ENCODE results near the gene DDAH1.
A peak's percentile ranks its signal among the peaks of the same experiment; 100 is the strongest.

Gene DDAH1

GRCh38 chr1:85463731-85464496, 1.0 kb downstream of the DDAH1 start:
- peak overlapping the region; percentile 24 for H3K4me3 ChIP-seq (ENCODE audit: low read length)
- H3K27ac ChIP-seq (ENCODE audit: low read depth, low read length): no peak overlapping the region
- peaks cover 2% of the 10 kb centered on the region for H3K4me1 ChIP-seq (ENCODE audit: control insufficient read depth, low read depth, low read length)
- no peaks in the 10 kb centered on the region for H3K79me1 ChIP-seq (ENCODE audit: low read length)
- H3K4ac ChIP-seq (ENCODE audit: low read depth, low read length): no peak overlapping the region
- H4K8ac ChIP-seq (ENCODE audit: low read depth, low read length): no peak overlapping the region
- no peak overlapping the region for H4K5ac ChIP-seq (ENCODE audit: low read length)
- H3K18ac ChIP-seq (ENCODE audit: low read length): no peak overlapping the region
- H3K36me3 ChIP-seq (ENCODE audit: control insufficient read depth, insufficient read depth, low read length): no peaks in the 10 kb centered on the region
- no peak overlapping the region for H2BK15ac ChIP-seq (replicated peaks; ENCODE audit: low read depth)
- H2AK5ac ChIP-seq (ENCODE audit: low read length): no peak overlapping the region
- H2BK120ac ChIP-seq (ENCODE audit: low read depth, low read length): no peak overlapping the region
- H3K9ac ChIP-seq (ENCODE audit: low read length): peak overlapping the region; percentile 77
- peak overlapping the region; percentile 98 for H3K56ac ChIP-seq (ENCODE audit: low read length)
- no CpG with 5 or more reads among the region's 26 CpGs for WGBS (ENCODE audit: extremely low coverage, insufficient coverage, low lambda C conversion rate)
- no peak overlapping the region for H2BK5ac ChIP-seq (ENCODE audit: low read length)
- no peak overlapping the region for H3K23ac ChIP-seq (ENCODE audit: low read length)
- no peaks in the 10 kb centered on the region for H3K27me3 ChIP-seq (ENCODE audit: insufficient read depth, low read length, poor library complexity)
- peak overlapping the region; percentile 88 for H3K4me2 ChIP-seq (ENCODE audit: low read length)
- no peaks in the 10 kb centered on the region for H3K79me2 ChIP-seq (ENCODE audit: control insufficient read depth, insufficient read depth, low read length)
- peak; percentile 11 for DNase-seq

GRCh38 chr1:85462931-85463649, 1.9 kb downstream of the DDAH1 start:
- Histone ChIP-seq H3K36me3 (ENCODE audit: control insufficient read depth, insufficient read depth, low read length) (no peaks in the 10 kb centered on the region), H3K27ac (ENCODE audit: low read depth, low read length) (no peak overlapping the region), H3K9ac (ENCODE audit: low read length) (no peak overlapping the region), H3K56ac (ENCODE audit: low read length) (no peak overlapping the region), H3K4ac (ENCODE audit: low read depth, low read length) (no peak overlapping the region), H3K4me2 (ENCODE audit: low read length) (no peak overlapping the region), H2BK5ac (ENCODE audit: low read length) (no peak overlapping the region), H3K4me1 (ENCODE audit: control insufficient read depth, low read depth, low read length) (peaks cover 2% of the 10 kb centered on the region), H3K79me1 (ENCODE audit: low read length) (no peaks in the 10 kb centered on the region), H3K18ac (ENCODE audit: low read length) (no peak overlapping the region), H4K8ac (ENCODE audit: low read depth, low read length) (no peak overlapping the region), H2BK15ac (replicated peaks; ENCODE audit: low read depth) (no peak overlapping the region), H2AK5ac (ENCODE audit: low read length) (no peak overlapping the region), H3K79me2 (ENCODE audit: control insufficient read depth, insufficient read depth, low read length) (no peaks in the 10 kb centered on the region), H3K23ac (ENCODE audit: low read length) (no peak overlapping the region), H2BK120ac (ENCODE audit: low read depth, low read length) (no peak overlapping the region), H4K5ac (ENCODE audit: low read length) (no peak overlapping the region), H3K4me3 (ENCODE audit: low read length) (no peak overlapping the region), H3K27me3 (ENCODE audit: insufficient read depth, low read length, poor library complexity) (no peaks in the 10 kb centered on the region)
- WGBS (ENCODE audit: extremely low coverage, insufficient coverage, low lambda C conversion rate): no CpG with 5 or more reads among the region's 4 CpGs
- DNase-seq: peak; percentile 57

GRCh38 chr1:85461216-85461918, 3.6 kb downstream of the DDAH1 start:
- 100% methylated on average over 3 of the region's 5 CpGs for WGBS (ENCODE audit: extremely low coverage, insufficient coverage, low lambda C conversion rate)
- no peaks in the 10 kb centered on the region for H3K27me3 ChIP-seq (ENCODE audit: insufficient read depth, low read length, poor library complexity)
- H3K36me3 ChIP-seq (ENCODE audit: control insufficient read depth, insufficient read depth, low read length): no peaks in the 10 kb centered on the region
- H2BK120ac ChIP-seq (ENCODE audit: low read depth, low read length): no peak overlapping the region
- H3K4ac ChIP-seq (ENCODE audit: low read depth, low read length): no peak overlapping the region
- DNase-seq: no peak
- H2BK15ac ChIP-seq (replicated peaks; ENCODE audit: low read depth): no peak overlapping the region
- peaks cover 2% of the 10 kb centered on the region for H3K4me1 ChIP-seq (ENCODE audit: control insufficient read depth, low read depth, low read length)
- H2BK5ac ChIP-seq (ENCODE audit: low read length): no peak overlapping the region
- no peaks in the 10 kb centered on the region for H3K79me2 ChIP-seq (ENCODE audit: control insufficient read depth, insufficient read depth, low read length)
- no peak overlapping the region for H3K4me2 ChIP-seq (ENCODE audit: low read length)
- no peak overlapping the region for H4K8ac ChIP-seq (ENCODE audit: low read depth, low read length)
- no peak overlapping the region for H2AK5ac ChIP-seq (ENCODE audit: low read length)
- no peak overlapping the region for H3K23ac ChIP-seq (ENCODE audit: low read length)
- no peak overlapping the region for H3K56ac ChIP-seq (ENCODE audit: low read length)
- no peak overlapping the region for H3K9ac ChIP-seq (ENCODE audit: low read length)
- no peak overlapping the region for H3K4me3 ChIP-seq (ENCODE audit: low read length)
- no peak overlapping the region for H3K18ac ChIP-seq (ENCODE audit: low read length)
- H3K79me1 ChIP-seq (ENCODE audit: low read length): no peaks in the 10 kb centered on the region
- no peak overlapping the region for H3K27ac ChIP-seq (ENCODE audit: low read depth, low read length)
- H4K5ac ChIP-seq (ENCODE audit: low read length): no peak overlapping the region

- Histone ChIP-seq H2BK15ac (replicated peaks; ENCODE audit: low read depth) (no peak overlapping the region), H4K8ac (ENCODE audit: low read depth, low read length) (no peak overlapping the region), H2AK5ac (ENCODE audit: low read length) (no peak overlapping the region), H3K36me3 (ENCODE audit: control insufficient read depth, insufficient read depth, low read length) (no peaks in the 10 kb centered on the region), H3K4me3 (ENCODE audit: low read length) (no peak overlapping the region), H3K4ac (ENCODE audit: low read depth, low read length) (no peak overlapping the region), H3K4me2 (ENCODE audit: low read length) (no peak overlapping the region), H3K27me3 (ENCODE audit: insufficient read depth, low read length, poor library complexity) (no peaks in the 10 kb centered on the region), H3K9ac (ENCODE audit: low read length) (no peak overlapping the region), H3K79me2 (ENCODE audit: control insufficient read depth, insufficient read depth, low read length) (no peaks in the 10 kb centered on the region), H3K18ac (ENCODE audit: low read length) (no peak overlapping the region), H3K56ac (ENCODE audit: low read length) (no peak overlapping the region), H3K4me1 (ENCODE audit: control insufficient read depth, low read depth, low read length) (peaks cover 2% of the 10 kb centered on the region), H3K79me1 (ENCODE audit: low read length) (no peaks in the 10 kb centered on the region), H2BK120ac (ENCODE audit: low read depth, low read length) (no peak overlapping the region), H2BK5ac (ENCODE audit: low read length) (no peak overlapping the region), H3K23ac (ENCODE audit: low read length) (no peak overlapping the region), H4K5ac (ENCODE audit: low read length) (no peak overlapping the region), H3K27ac (ENCODE audit: low read depth, low read length) (no peak overlapping the region)
- no CpG with 5 or more reads among the region's 2 CpGs for WGBS (ENCODE audit: extremely low coverage, insufficient coverage, low lambda C conversion rate)
- DNase-seq: no peak
These were observed 4.3 kb downstream of the DDAH1 start for GRCh38 chr1:85460555-85461088.

- Histone ChIP-seq H3K79me2 (ENCODE audit: control insufficient read depth, insufficient read depth, low read length) (no peaks in the 10 kb centered on the region), H3K9ac (ENCODE audit: low read length) (no peak overlapping the region), H4K5ac (ENCODE audit: low read length) (no peak overlapping the region), H3K36me3 (ENCODE audit: control insufficient read depth, insufficient read depth, low read length) (no peaks in the 10 kb centered on the region), H2AK5ac (ENCODE audit: low read length) (no peak overlapping the region), H3K23ac (ENCODE audit: low read length) (no peak overlapping the region), H3K4me3 (ENCODE audit: low read length) (no peak overlapping the region), H3K27me3 (ENCODE audit: insufficient read depth, low read length, poor library complexity) (no peaks in the 10 kb centered on the region), H3K56ac (ENCODE audit: low read length) (no peak overlapping the region), H3K27ac (ENCODE audit: low read depth, low read length) (no peak overlapping the region), H2BK5ac (ENCODE audit: low read length) (no peak overlapping the region), H3K18ac (ENCODE audit: low read length) (no peak overlapping the region), H2BK120ac (ENCODE audit: low read depth, low read length) (no peak overlapping the region), H3K4me2 (ENCODE audit: low read length) (no peak overlapping the region), H2BK15ac (replicated peaks; ENCODE audit: low read depth) (no peak overlapping the region), H4K8ac (ENCODE audit: low read depth, low read length) (peak overlapping the region; percentile 56), H3K4ac (ENCODE audit: low read depth, low read length) (no peak overlapping the region), H3K4me1 (ENCODE audit: control insufficient read depth, low read depth, low read length) (peaks cover 2% of the 10 kb centered on the region), H3K79me1 (ENCODE audit: low read length) (no peaks in the 10 kb centered on the region)
- no CpG with 5 or more reads among the region's 2 CpGs for WGBS (ENCODE audit: extremely low coverage, insufficient coverage, low lambda C conversion rate)
- DNase-seq: no peak
These were observed 5.7 kb downstream of the DDAH1 start for GRCh38 chr1:85459290-85459689.

Data from mesendoderm (in vitro differentiated cells).